HepG2 (cell line): ENCODE results near the gene KANSL1. TPM values are rescaled to one million over a fixed set of nuclear protein-coding genes. Genes with fewer than 3 reads are reported as not detected.
A peak's percentile ranks its signal among the peaks of the same experiment; 100 is the strongest.

Experiments
- CREB1 ChIP-seq, 2 experiments: fragments of 450-650 bp in 1 of 2; IDR thresholded peaks; 2 replicates each; pipeline ENCODE4 v1.6.1; 2016 to 2017; ENCODE audit warnings: control low read depth in 1 of 2, mild to moderate bottlenecking in 1 of 2, missing compliant biosample characterization in 1 of 2, missing genetic modification characterization in 1 of 2
- HDAC1 ChIP-seq: sonication (generic); formaldehyde crosslinking; IDR thresholded peaks from 2 replicates; pipeline ENCODE4 v1.5.1; 2020; ENCODE audit warnings: mild to moderate bottlenecking, missing genetic modification reagents
- HOXA3 ChIP-seq: sonication (generic); formaldehyde crosslinking; IDR thresholded peaks from 2 replicates; pipeline ENCODE4 v1.5.0; 2020; ENCODE audit warnings: missing genetic modification reagents
- HOXD1 ChIP-seq: sonication (generic); formaldehyde crosslinking; IDR thresholded peaks from 2 replicates; pipeline ENCODE4 v1.5.0; 2020; ENCODE audit warnings: missing genetic modification reagents
- IKZF1 ChIP-seq: fragments of 450-650 bp; IDR thresholded peaks from 2 replicates; pipeline ENCODE4 v1.7.1; 2016
- KLF16 ChIP-seq, 2 experiments: sonication (generic) in 1 of 2; formaldehyde crosslinking in 1 of 2; IDR thresholded peaks; 2 replicates each; pipeline versions ENCODE4 v1.6.1 to v1.8.0; 2016 to 2023; ENCODE audit warnings: missing genetic modification reagents in 2 of 2, missing compliant biosample characterization in 1 of 2
- RFX1 ChIP-seq: fragments of 450-650 bp; IDR thresholded peaks from 2 replicates; pipeline ENCODE4 v1.6.1; 2017
- SOX6 ChIP-seq, 2 experiments: fragments of 450-650 bp in 1 of 2; sonication (generic) in 1 of 2; formaldehyde crosslinking in 1 of 2; IDR thresholded peaks; 2 replicates each; pipeline versions ENCODE4 v1.4.0 to v1.6.1; 2017 to 2020; ENCODE audit warnings: antibody characterized with exemption in 1 of 2, mild to moderate bottlenecking in 1 of 2, missing genetic modification reagents in 1 of 2
- TEAD3 ChIP-seq: optimal IDR thresholded peaks from 2 replicates; pipeline ENCODE3; 2016; ENCODE audit warnings: borderline replicate concordance
- TOPORS ChIP-seq: sonication (generic); formaldehyde crosslinking; IDR thresholded peaks from 2 replicates; pipeline ENCODE4 v1.8.0; 2023; ENCODE audit warnings: mild to moderate bottlenecking, missing genetic modification reagents
- ZBTB7B ChIP-seq: sonication (generic); formaldehyde crosslinking; IDR thresholded peaks from 2 replicates; pipeline ENCODE4 v1.4.0; 2020; ENCODE audit warnings: missing genetic modification reagents
- ZFP36 ChIP-seq: fragments of 150-350 bp; IDR thresholded peaks from 2 replicates; pipeline ENCODE4 v1.6.1; 2018; ENCODE audit warnings: borderline replicate concordance, low read length, low read depth; ENCODE audit not compliant: partially characterized antibody
- ZMYM3 ChIP-seq: sonication (generic); formaldehyde crosslinking; IDR thresholded peaks from 2 replicates; pipeline ENCODE4 v1.5.1; 2020; ENCODE audit warnings: mild to moderate bottlenecking, missing genetic modification reagents
- ZNF567 ChIP-seq: sonication (generic); formaldehyde crosslinking; IDR thresholded peaks from 2 replicates; pipeline ENCODE4 v1.8.1; 2023; ENCODE audit warnings: mild to moderate bottlenecking, missing genetic modification reagents, borderline replicate concordance
- ZNF615 ChIP-seq: sonication (generic); formaldehyde crosslinking; IDR thresholded peaks from 2 replicates; pipeline ENCODE4 v1.5.0; 2020; ENCODE audit warnings: mild to moderate bottlenecking, missing genetic modification reagents, borderline replicate concordance
- ZNF747 ChIP-seq: sonication (generic); formaldehyde crosslinking; IDR thresholded peaks from 2 replicates; pipeline ENCODE4 v1.8.1; 2023; ENCODE audit warnings: missing genetic modification reagents, mild to moderate bottlenecking, borderline replicate concordance
- ZNF878 ChIP-seq: sonication (generic); formaldehyde crosslinking; IDR thresholded peaks from 2 replicates; pipeline ENCODE4 v1.8.1; 2023; ENCODE audit warnings: mild to moderate bottlenecking, missing genetic modification reagents, moderate library complexity
- polyA plus RNA-seq, 8 experiments: library from polyadenylated mRNA; depleted of rRNA in 3 of 8; stranded (reverse) in 7 of 8; unstranded in 1 of 8; fragments of >200 nt; fragmentation: Illumina TruSeq in 4 of 8; extraction: Trizol in 4 of 8; gene quantifications; 2 replicates each; pipeline versions ENCODE4 v1.2.1 to v1.2.3, GENCODE V29; 2011 to 2016; ENCODE audit warnings: low read depth in 4 of 8, missing spikeins in 1 of 8, mixed read lengths in 1 of 8; ENCODE audit not compliant: insufficient read depth in 1 of 8
- total RNA-seq, 5 experiments: library from RNA; depleted of rRNA; stranded (reverse); fragments of >200 nt; fragmentation: Illumina TruSeq; extraction: Trizol; gene quantifications; 2 replicates each; pipeline ENCODE4 v1.2.3, GENCODE V29; 2016; ENCODE audit warnings: low read depth in 1 of 5
- TF ChIP-seq, protein P1 (sequence below): sonication (generic); formaldehyde crosslinking; IDR thresholded peaks from 2 replicates; pipeline ENCODE4 v1.4.0; 2020; ENCODE audit warnings: missing genetic modification reagents
- TF ChIP-seq, protein P2 (sequence below): IDR thresholded peaks from 2 replicates; pipeline ENCODE4 v1.6.1; 2016; ENCODE audit warnings: control low read depth
- TF ChIP-seq, protein P3 (sequence below): sonication (generic); formaldehyde crosslinking; IDR thresholded peaks from 2 replicates; pipeline ENCODE4 v1.9.0; 2021; ENCODE audit warnings: mild to moderate bottlenecking, missing genetic modification reagents

KANSL1 gene
- total and polyA plus RNA-seq, 2 of the 13 experiments (the other 11 are each of a cell fraction or from before 2014, with no cell fraction given) = 24.0 to 59.6 TPM

DNA sequence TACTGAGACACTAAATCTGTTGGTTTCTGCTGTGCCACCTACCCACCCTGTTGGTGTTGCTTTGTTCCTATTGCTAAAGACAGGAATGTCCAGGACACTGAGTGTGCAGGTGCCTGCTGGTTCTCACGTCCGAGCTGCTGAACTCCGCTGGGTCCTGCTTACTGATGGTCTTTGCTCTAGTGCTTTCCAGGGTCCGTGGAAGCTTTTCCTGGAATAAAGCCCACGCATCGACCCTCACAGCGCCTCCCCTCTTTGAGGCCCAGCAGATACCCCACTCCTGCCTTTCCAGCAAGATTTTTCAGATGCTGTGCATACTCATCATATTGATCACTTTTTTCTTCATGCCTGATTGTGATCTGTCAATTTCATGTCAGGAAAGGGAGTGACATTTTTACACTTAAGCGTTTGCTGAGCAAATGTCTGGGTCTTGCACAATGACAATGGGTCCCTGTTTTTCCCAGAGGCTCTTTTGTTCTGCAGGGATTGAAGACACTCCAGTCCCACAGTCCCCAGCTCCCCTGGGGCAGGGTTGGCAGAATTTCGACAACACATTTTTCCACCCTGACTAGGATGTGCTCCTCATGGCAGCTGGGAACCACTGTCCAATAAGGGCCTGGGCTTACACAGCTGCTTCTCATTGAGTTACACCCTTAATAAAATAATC lies 179.6 kb downstream of the KANSL1 start (continued):
- TF ChIP-seq TOPORS (CRISPR knock-in tag) = no peak
- TF ChIP-seq, protein P1, sequence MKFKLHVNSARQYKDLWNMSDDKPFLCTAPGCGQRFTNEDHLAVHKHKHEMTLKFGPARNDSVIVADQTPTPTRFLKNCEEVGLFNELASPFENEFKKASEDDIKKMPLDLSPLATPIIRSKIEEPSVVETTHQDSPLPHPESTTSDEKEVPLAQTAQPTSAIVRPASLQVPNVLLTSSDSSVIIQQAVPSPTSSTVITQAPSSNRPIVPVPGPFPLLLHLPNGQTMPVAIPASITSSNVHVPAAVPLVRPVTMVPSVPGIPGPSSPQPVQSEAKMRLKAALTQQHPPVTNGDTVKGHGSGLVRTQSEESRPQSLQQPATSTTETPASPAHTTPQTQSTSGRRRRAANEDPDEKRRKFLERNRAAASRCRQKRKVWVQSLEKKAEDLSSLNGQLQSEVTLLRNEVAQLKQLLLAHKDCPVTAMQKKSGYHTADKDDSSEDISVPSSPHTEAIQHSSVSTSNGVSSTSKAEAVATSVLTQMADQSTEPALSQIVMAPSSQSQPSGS (CRISPR knock-in tag) = no peak
- no peak for TF ChIP-seq ZNF615 (CRISPR knock-in tag)
- no peak for TF ChIP-seq IKZF1
- peak; percentile 49 for TF ChIP-seq HDAC1 (CRISPR knock-in tag)
- TF ChIP-seq CREB1 (IDR thresholded peaks at IDR 0.05) = no peak
- peak; percentile 47; the same call in 1 of the 2 replicates for TF ChIP-seq CREB1 (CRISPR knock-in tag; IDR thresholded peaks at IDR 0.05)
- TF ChIP-seq ZFP36 = no peak
- TF ChIP-seq HOXA3 (CRISPR knock-in tag) = peak; percentile 58; the same call in 1 of the 2 replicates
- peak; percentile 57 for TF ChIP-seq ZMYM3 (CRISPR knock-in tag)
- no peak for TF ChIP-seq ZNF878
- TF ChIP-seq KLF16 (CRISPR knock-in tag; IDR thresholded peaks at IDR 0.05) = no peak
- TF ChIP-seq ZBTB7B = peak; percentile 52
- peak; percentile 74; the same call in 1 of the 2 replicates for TF ChIP-seq HOXD1 (CRISPR knock-in tag)
- TF ChIP-seq ZNF567 = no peak
- TF ChIP-seq, protein P2, sequence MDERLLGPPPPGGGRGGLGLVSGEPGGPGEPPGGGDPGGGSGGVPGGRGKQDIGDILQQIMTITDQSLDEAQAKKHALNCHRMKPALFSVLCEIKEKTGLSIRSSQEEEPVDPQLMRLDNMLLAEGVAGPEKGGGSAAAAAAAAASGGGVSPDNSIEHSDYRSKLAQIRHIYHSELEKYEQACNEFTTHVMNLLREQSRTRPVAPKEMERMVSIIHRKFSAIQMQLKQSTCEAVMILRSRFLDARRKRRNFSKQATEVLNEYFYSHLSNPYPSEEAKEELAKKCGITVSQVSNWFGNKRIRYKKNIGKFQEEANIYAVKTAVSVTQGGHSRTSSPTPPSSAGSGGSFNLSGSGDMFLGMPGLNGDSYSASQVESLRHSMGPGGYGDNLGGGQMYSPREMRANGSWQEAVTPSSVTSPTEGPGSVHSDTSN (CRISPR knock-in tag) = no peak
- TF ChIP-seq TEAD3 (CRISPR knock-in tag) = peak; percentile 1
- TF ChIP-seq ZNF747 = no peak
- no peak for TF ChIP-seq RFX1
- TF ChIP-seq SOX6 (IDR thresholded peaks at IDR 0.05) = no peak
- TF ChIP-seq SOX6 (CRISPR knock-in tag; IDR thresholded peaks at IDR 0.05) = peak; percentile 86
- TF ChIP-seq, protein P3, sequence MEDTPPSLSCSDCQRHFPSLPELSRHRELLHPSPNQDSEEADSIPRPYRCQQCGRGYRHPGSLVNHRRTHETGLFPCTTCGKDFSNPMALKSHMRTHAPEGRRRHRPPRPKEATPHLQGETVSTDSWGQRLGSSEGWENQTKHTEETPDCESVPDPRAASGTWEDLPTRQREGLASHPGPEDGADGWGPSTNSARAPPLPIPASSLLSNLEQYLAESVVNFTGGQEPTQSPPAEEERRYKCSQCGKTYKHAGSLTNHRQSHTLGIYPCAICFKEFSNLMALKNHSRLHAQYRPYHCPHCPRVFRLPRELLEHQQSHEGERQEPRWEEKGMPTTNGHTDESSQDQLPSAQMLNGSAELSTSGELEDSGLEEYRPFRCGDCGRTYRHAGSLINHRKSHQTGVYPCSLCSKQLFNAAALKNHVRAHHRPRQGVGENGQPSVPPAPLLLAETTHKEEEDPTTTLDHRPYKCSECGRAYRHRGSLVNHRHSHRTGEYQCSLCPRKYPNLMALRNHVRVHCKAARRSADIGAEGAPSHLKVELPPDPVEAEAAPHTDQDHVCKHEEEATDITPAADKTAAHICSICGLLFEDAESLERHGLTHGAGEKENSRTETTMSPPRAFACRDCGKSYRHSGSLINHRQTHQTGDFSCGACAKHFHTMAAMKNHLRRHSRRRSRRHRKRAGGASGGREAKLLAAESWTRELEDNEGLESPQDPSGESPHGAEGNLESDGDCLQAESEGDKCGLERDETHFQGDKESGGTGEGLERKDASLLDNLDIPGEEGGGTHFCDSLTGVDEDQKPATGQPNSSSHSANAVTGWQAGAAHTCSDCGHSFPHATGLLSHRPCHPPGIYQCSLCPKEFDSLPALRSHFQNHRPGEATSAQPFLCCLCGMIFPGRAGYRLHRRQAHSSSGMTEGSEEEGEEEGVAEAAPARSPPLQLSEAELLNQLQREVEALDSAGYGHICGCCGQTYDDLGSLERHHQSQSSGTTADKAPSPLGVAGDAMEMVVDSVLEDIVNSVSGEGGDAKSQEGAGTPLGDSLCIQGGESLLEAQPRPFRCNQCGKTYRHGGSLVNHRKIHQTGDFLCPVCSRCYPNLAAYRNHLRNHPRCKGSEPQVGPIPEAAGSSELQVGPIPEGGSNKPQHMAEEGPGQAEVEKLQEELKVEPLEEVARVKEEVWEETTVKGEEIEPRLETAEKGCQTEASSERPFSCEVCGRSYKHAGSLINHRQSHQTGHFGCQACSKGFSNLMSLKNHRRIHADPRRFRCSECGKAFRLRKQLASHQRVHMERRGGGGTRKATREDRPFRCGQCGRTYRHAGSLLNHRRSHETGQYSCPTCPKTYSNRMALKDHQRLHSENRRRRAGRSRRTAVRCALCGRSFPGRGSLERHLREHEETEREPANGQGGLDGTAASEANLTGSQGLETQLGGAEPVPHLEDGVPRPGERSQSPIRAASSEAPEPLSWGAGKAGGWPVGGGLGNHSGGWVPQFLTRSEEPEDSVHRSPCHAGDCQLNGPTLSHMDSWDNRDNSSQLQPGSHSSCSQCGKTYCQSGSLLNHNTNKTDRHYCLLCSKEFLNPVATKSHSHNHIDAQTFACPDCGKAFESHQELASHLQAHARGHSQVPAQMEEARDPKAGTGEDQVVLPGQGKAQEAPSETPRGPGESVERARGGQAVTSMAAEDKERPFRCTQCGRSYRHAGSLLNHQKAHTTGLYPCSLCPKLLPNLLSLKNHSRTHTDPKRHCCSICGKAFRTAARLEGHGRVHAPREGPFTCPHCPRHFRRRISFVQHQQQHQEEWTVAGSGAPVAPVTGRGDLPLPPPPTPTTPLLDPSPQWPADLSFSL (CRISPR knock-in tag) = 0 out of 2 replicates have a peak, but pooled peaks have one; percentile 19
